KMS-11 (cell line): ENCODE data around the gene SCLY.

Experiments used
- H2AFZ ChIP-seq: fragments of 200-600 bp; sonication (generic); 2 replicates; pipeline ENCODE4 v1.6.1; 2016; ENCODE audit warnings: antibody characterized with exemption, mixed run types, low read depth
- H3K27ac ChIP-seq: fragments of 200-600 bp; sonication (generic); 2 replicates; pipeline ENCODE4 v1.6.1; 2016; ENCODE audit warnings: mild to moderate bottlenecking, mixed run types
- H3K27me3 ChIP-seq: fragments of 200-600 bp; sonication (generic); 2 replicates; pipeline ENCODE4 v1.6.1; 2017; ENCODE audit warnings: mild to moderate bottlenecking, low read depth, mixed run types, moderate library complexity; ENCODE audit not compliant: insufficient read depth
- H3K36me3 ChIP-seq: fragments of 200-600 bp; sonication (generic); 2 replicates; pipeline ENCODE4 v1.6.1; 2017; ENCODE audit warnings: mild to moderate bottlenecking, mixed run types; ENCODE audit not compliant: insufficient read depth
- H3K4me1 ChIP-seq: fragments of 200-600 bp; sonication (generic); 2 replicates; pipeline ENCODE4 v1.6.1; 2016; ENCODE audit warnings: mild to moderate bottlenecking, low read depth, mixed run types; ENCODE audit not compliant: poor library complexity, severe bottlenecking
- H3K4me2 ChIP-seq: fragments of 200-600 bp; sonication (generic); 2 replicates; pipeline ENCODE4 v1.7.0; 2016; ENCODE audit warnings: mild to moderate bottlenecking, mixed run types
- H3K4me3 ChIP-seq: fragments of 200-600 bp; sonication (generic); IDR thresholded peaks from 2 replicates; pipeline ENCODE4 v1.6.1; 2017; ENCODE audit warnings: low read depth, low read length, mixed read lengths; ENCODE audit not compliant: insufficient read depth
- H3K79me2 ChIP-seq: fragments of 200-600 bp; sonication (generic); 2 replicates; pipeline ENCODE4 v1.6.1; 2016; ENCODE audit warnings: low read depth, mixed run types; ENCODE audit not compliant: insufficient read depth
- H3K9ac ChIP-seq: fragments of 200-600 bp; sonication (generic); 2 replicates; pipeline ENCODE4 v1.6.1; 2016; ENCODE audit warnings: mild to moderate bottlenecking, mixed run types
- H4K20me1 ChIP-seq: fragments of 200-600 bp; sonication (generic); 2 replicates; pipeline ENCODE4 v1.6.1; 2016; ENCODE audit warnings: mild to moderate bottlenecking, mixed run types; ENCODE audit not compliant: insufficient read depth
- CTCF ChIP-seq: fragments of 200-600 bp; sonication (generic); conservative IDR thresholded peaks from 2 replicates; pipeline ENCODE4 v1.6.1; 2017; ENCODE audit warnings: low read depth, mild to moderate bottlenecking, antibody characterized with exemption, low read length, moderate library complexity, mixed read lengths

SCLY gene

GRCh38 chr2:238133499-238134392, 72.9 kb downstream of the SCLY start:
- Histone ChIP-seq H3K27me3 (0 out of 2 replicates have a peak, but pooled peaks cover 2% of the 10 kb centered on the region), H3K4me2 (no peak overlapping the region), H3K4me1 (no peaks in the 10 kb centered on the region), H3K36me3 (no peaks in the 10 kb centered on the region), H4K20me1 (no peaks in the 10 kb centered on the region), H3K27ac (no peak overlapping the region), H3K4me3 (no peak overlapping the region), H3K9ac (no peak overlapping the region), H2AFZ (no peak overlapping the region), H3K79me2 (no peaks in the 10 kb centered on the region)
- no peak for TF ChIP-seq CTCF

- H3K9ac ChIP-seq, result no peak overlapping the region
- H3K4me2 ChIP-seq, result no peak overlapping the region
- no peak overlapping the region for H2AFZ ChIP-seq
- no peaks in the 10 kb centered on the region for H3K79me2 ChIP-seq
- H3K27ac ChIP-seq, result no peak overlapping the region
- H4K20me1 ChIP-seq, result no peaks in the 10 kb centered on the region
- H3K4me1 ChIP-seq, result no peaks in the 10 kb centered on the region
- H3K36me3 ChIP-seq, result no peaks in the 10 kb centered on the region
- TF ChIP-seq CTCF, result no peak
- H3K27me3 ChIP-seq, result 0 out of 2 replicates have a peak, but pooled peaks cover 2% of the 10 kb centered on the region
- H3K4me3 ChIP-seq, result no peak overlapping the region
Observed at GRCh38 chr2:238134393-238134785, 73.6 kb downstream of the SCLY start.

GRCh38 chr2:238135601-238136150, 74.9 kb downstream of the SCLY start:
- no peak for TF ChIP-seq CTCF
- no peak overlapping the region for H3K4me2 ChIP-seq
- H3K4me1 ChIP-seq, result peaks cover 4% of the 10 kb centered on the region
- H3K36me3 ChIP-seq, result no peaks in the 10 kb centered on the region
- H3K79me2 ChIP-seq, result no peaks in the 10 kb centered on the region
- no peak overlapping the region for H3K4me3 ChIP-seq
- no peaks in the 10 kb centered on the region for H4K20me1 ChIP-seq
- H3K27me3 ChIP-seq, result no peaks in the 10 kb centered on the region
- H3K9ac ChIP-seq, result no peak overlapping the region
- H2AFZ ChIP-seq, result no peak overlapping the region
- no peak overlapping the region for H3K27ac ChIP-seq

- Histone ChIP-seq H2AFZ (no peak overlapping the region), H3K27ac (no peak overlapping the region), H3K4me3 (no peak overlapping the region)
Observed at GRCh38 chr2:238136820-238137537, 76.2 kb downstream of the SCLY start.

More at GRCh38 chr2:238136820-238137537, 76.2 kb downstream of the SCLY start:
- Histone ChIP-seq H3K4me1 (peaks cover 4% of the 10 kb centered on the region), H3K36me3 (no peaks in the 10 kb centered on the region), H3K27me3 (no peaks in the 10 kb centered on the region), H3K9ac (no peak overlapping the region), H3K4me2 (no peak overlapping the region), H4K20me1 (no peaks in the 10 kb centered on the region), H3K79me2 (no peaks in the 10 kb centered on the region)
- no peak for TF ChIP-seq CTCF
